Heart right ventricle (tissue), 16 donors: Measurements from ENCODE around the gene ATP2B3. TPM values are rescaled to one million over a fixed set of nuclear protein-coding genes. Genes with fewer than 3 reads are reported as not detected.

Experiments used
- ATAC-seq, 8 donors: fragments of 200-7000 bp; cut with Tn5 transposase; one replicate each; pipeline ENCODE4 v1.9.1; 2020; ENCODE audit warnings: mild to moderate bottlenecking in 8 of 8, moderate library complexity in 8 of 8, moderate number of reproducible peaks in 1 of 8
- DNase-seq, 2 donors: peaks; one replicate each; pipeline ENCODE4 v3.0.0-alpha.2; 2020
- H3K27ac ChIP-seq, 10 donors: fragments of 200-600 bp; sonication (generic) in 2 of 10; one replicate each; pipeline versions ENCODE4 v1.5.0 to v1.8.0; 2020 to 2022; ENCODE audit warnings: mild to moderate bottlenecking in 3 of 10
- H3K27me3 ChIP-seq, 7 donors: fragments of 200-600 bp; one replicate each; pipeline ENCODE4 v1.8.0; 2021 to 2022; ENCODE audit warnings: mild to moderate bottlenecking in 2 of 7
- H3K36me3 ChIP-seq, 9 donors: fragments of 200-600 bp; sonication (generic) in 1 of 9; one replicate each; pipeline versions ENCODE4 v1.5.0 to v1.8.0; 2020 to 2022; ENCODE audit warnings: mild to moderate bottlenecking in 2 of 9
- H3K4me1 ChIP-seq, 9 donors: fragments of 200-600 bp; sonication (generic) in 1 of 9; one replicate each; pipeline versions ENCODE4 v1.5.0 to v1.8.0; 2020 to 2022; ENCODE audit warnings: mild to moderate bottlenecking in 4 of 9
- H3K4me3 ChIP-seq, 10 donors: fragments of 200-600 bp; sonication (generic) in 2 of 10; one replicate each; pipeline versions ENCODE4 v1.5.0 to v1.8.0; 2020 to 2022; ENCODE audit warnings: mild to moderate bottlenecking in 7 of 10, moderate library complexity in 2 of 10
- H3K9me3 ChIP-seq, 11 donors: fragments of 200-600 bp in 10 of 11; sonication (generic) in 2 of 11; one replicate each; pipeline versions ENCODE4 v1.5.0 to v1.8.0; 2013 to 2022; ENCODE audit warnings: mild to moderate bottlenecking in 2 of 11, control low read depth in 1 of 11, moderate library complexity in 1 of 11
- WGBS, 2 donors: extraction: QIAGEN DNeasy Blood & Tissue Kit; methylation state at CpG; one replicate each; pipeline ENCODE4 v1.1.7; 2013; ENCODE audit warnings: inconsistent platforms in 1 of 2; 5-methylcytosine and 5-hydroxymethylcytosine counted together
- intact Hi-C, 10 donors: fragments of 100-400 bp; cut with DNase I; formaldehyde crosslinking; loops; one replicate each; pipeline versions ENCODE4 v1.11.1 to v1.14.2; 2022
- polyA plus RNA-seq, 2 donors: library from polyadenylated mRNA; stranded (reverse); fragments of 200-250 nt; gene quantifications; one replicate each; pipeline ENCODE4 v1.2.3, GENCODE V29; 2013
- total RNA-seq, 10 donors: library from RNA; stranded (reverse); fragmentation: NEBNext Ultra II Directional in 3 of 10; extraction: Animal tissue kit (Norgen Biotek cat#: 25700) in 3 of 10; gene quantifications; one replicate each; pipeline versions ENCODE4 v1.2.1 to v1.2.4, GENCODE V29; 2021 to 2023
- TF ChIP-seq, protein P1 (sequence below), 9 donors: fragments of 200-600 bp; sonication (generic) in 2 of 9; IDR thresholded peaks; one replicate each; pipeline versions ENCODE4 v1.5.0 to v1.8.0; 2021 to 2022; ENCODE audit warnings: antibody characterized with exemption in 9 of 9, mild to moderate bottlenecking in 5 of 9, moderate library complexity in 1 of 9
- donor health status: Arrhythmogenic right ventricular cardiomyopathy.
- donor health status: ischemic (EF 13 %, LVEDD 7.1; RV severe dilation, severe dysfunction).
- donor health status: healthy with polysubstance abuse.
- donor health status: DM: no; HTN: yes; CAD: no.
- donor health status: DM: no; HTN: no; CAD: no.
- donor health status: ischemic (EF 25% LVEDD 6.9; RV normal size, moderate dysfunction).
- donor health status: ischemic (EF 25% LVEDD 5.7; RV mildly dilated, moderate dysfunction).
- donor health status: healthy.
- donor health status: DM: yes; HTN: yes; CAD: no.
- donor health status: Ischemic cardiomyopathy.
- donor health status: ischemic (EF 35%, LVEDD 5.7; RV mildly dilated, moderate dysfunction).
- donor health status: nonischemic (EF 11% LVEDD 7.7; RV severe dilation, severe dysfunction).
- donor health status: DM: yes; HTN: yes; CAD: no.
- donor health status: PGD.
- donor health status: ischemic (EF 29% LVEDD 5.4; RV normal size, mild dysfunction).
- donor health status: nonischemic (EF 23%, LVEDD 6.1; RV moderate dilation, normal function).

The ATP2B3 gene
- total and polyA plus RNA-seq, 12 donors = not detected

DNA sequence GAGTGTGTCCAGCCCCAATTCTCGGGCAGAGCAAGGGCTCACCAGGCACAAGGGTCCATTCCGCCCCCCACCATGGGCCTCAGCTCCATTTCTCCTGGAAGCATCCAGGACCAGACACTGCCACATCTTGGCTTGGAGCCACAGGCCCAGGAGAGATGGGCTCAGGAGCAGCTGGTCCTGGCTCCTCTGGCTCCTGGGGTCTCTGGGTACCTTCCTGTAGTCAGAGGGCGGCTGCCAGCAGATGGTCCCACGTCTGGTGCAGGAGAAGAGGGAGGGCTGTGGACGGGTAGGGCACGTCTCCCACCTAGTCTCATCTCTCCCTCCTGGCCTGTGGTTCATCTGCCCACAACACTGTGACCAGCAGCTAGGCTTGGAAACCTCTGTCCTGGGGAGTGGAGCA is 8.0 kb downstream of the ATP2B3 start:
- H3K27me3 ChIP-seq = peaks cover 0 to 70% (median 16%) of the 10 kb centered on the region in 7 donors
- no peaks in the 10 kb centered on the region for H3K9me3 ChIP-seq
- TF ChIP-seq, protein P1, sequence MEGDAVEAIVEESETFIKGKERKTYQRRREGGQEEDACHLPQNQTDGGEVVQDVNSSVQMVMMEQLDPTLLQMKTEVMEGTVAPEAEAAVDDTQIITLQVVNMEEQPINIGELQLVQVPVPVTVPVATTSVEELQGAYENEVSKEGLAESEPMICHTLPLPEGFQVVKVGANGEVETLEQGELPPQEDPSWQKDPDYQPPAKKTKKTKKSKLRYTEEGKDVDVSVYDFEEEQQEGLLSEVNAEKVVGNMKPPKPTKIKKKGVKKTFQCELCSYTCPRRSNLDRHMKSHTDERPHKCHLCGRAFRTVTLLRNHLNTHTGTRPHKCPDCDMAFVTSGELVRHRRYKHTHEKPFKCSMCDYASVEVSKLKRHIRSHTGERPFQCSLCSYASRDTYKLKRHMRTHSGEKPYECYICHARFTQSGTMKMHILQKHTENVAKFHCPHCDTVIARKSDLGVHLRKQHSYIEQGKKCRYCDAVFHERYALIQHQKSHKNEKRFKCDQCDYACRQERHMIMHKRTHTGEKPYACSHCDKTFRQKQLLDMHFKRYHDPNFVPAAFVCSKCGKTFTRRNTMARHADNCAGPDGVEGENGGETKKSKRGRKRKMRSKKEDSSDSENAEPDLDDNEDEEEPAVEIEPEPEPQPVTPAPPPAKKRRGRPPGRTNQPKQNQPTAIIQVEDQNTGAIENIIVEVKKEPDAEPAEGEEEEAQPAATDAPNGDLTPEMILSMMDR (IDR thresholded peaks at IDR 0.05) = no peak
- peak in 1 of 8 donors; percentile 7 for ATAC-seq
- H3K27ac ChIP-seq = no peak overlapping the region
- no peaks in the 10 kb centered on the region for H3K4me1 ChIP-seq
- H3K36me3 ChIP-seq = no peaks in the 10 kb centered on the region
- intact Hi-C loops = no loop called here
- no peak overlapping the region for H3K4me3 ChIP-seq
- 74 to 83% methylated on average over 4 to 6 of the region's 6 CpGs for WGBS, 2 donors
- no peak for DNase-seq

GRCh38 chrX:153526042-153526441 is 8.6 kb downstream of the ATP2B3 start:
- TF ChIP-seq, protein P1 (IDR thresholded peaks at IDR 0.05) = no peak
- Histone ChIP-seq H3K27ac (no peak overlapping the region), H3K36me3 (no peaks in the 10 kb centered on the region), H3K4me1 (no peaks in the 10 kb centered on the region), H3K27me3 (peaks cover 0 to 67% (median 13%) of the 10 kb centered on the region in 7 donors), H3K4me3 (no peak overlapping the region), H3K9me3 (no peaks in the 10 kb centered on the region)
- ATAC-seq (no peak), DNase-seq (no peak)
- intact Hi-C loops = no loop called here
- WGBS, 2 donors = 58 to 61% methylated on average over 5 to 7 of the region's 7 CpGs

GRCh38 chrX:153526801-153527200 is 9.4 kb downstream of the ATP2B3 start:
- H3K9me3 ChIP-seq = no peaks in the 10 kb centered on the region
- no peaks in the 10 kb centered on the region for H3K4me1 ChIP-seq
- ATAC-seq (no peak), DNase-seq (no peak)
- WGBS, 2 donors = 62 to 63% methylated on average over 10 of the region's 10 CpGs
- H3K27me3 ChIP-seq = peaks cover 0 to 61% (median 10%) of the 10 kb centered on the region in 7 donors
- intact Hi-C loops = no loop called here
- no peaks in the 10 kb centered on the region for H3K36me3 ChIP-seq
- TF ChIP-seq, protein P1 (IDR thresholded peaks at IDR 0.05) = no peak
- no peak overlapping the region for H3K27ac ChIP-seq
- no peak overlapping the region for H3K4me3 ChIP-seq

- Histone ChIP-seq H3K36me3 (no peaks in the 10 kb centered on the region), H3K27me3 (peaks cover 0 to 61% (median 10%) of the 10 kb centered on the region in 7 donors), H3K9me3 (no peaks in the 10 kb centered on the region), H3K4me3 (no peak overlapping the region), H3K27ac (no peak overlapping the region), H3K4me1 (no peaks in the 10 kb centered on the region)
- ATAC-seq (no peak), DNase-seq (no peak)
- WGBS, 2 donors = 73 to 81% methylated on average over 14 to 15 of the region's 15 CpGs
- intact Hi-C loops = no loop called here
- TF ChIP-seq, protein P1 (IDR thresholded peaks at IDR 0.05) = no peak
Measured at GRCh38 chrX:153527208-153527607, 9.8 kb downstream of the ATP2B3 start.
